H1 (cell line): ENCODE data around the gene SMPX. TPM values are rescaled to one million over a fixed set of nuclear protein-coding genes. Genes with fewer than 3 reads are reported as not detected.

Experiments used
- CTCF ChIA-PET: fragments of 300-600 bp; sonication (Branson Sonifier 250); formaldehyde crosslinking; loops from one replicate; lab custom pipeline; 2021; ENCODE audit not compliant: partially characterized antibody; lab: Charles Lee
- POLR2A ChIA-PET: fragments of 300-600 bp; sonication (Branson Sonifier 250); formaldehyde crosslinking; loops from one replicate; lab custom pipeline; 2021; ENCODE audit warnings: inconsistent platforms; ENCODE audit not compliant: partially characterized antibody; lab: Charles Lee
- DNase-seq, 2 experiments: peaks; one replicate each; pipeline versions ENCODE4 v3.0.0 to v3.0.0-alpha.2; 2010 to 2022; ENCODE audit warnings: low spot score in 2 of 2, low read depth in 1 of 2, mixed read lengths in 1 of 2
- FAIRE-seq: peaks from 2 replicates; lab custom pipeline; 2011; peaks lifted over from hg19 to GRCh38; lab: Jason Lieb, UNC
- H2AFZ ChIP-seq: 2 replicates; pipeline ENCODE4 v1.8.1; 2012; ENCODE audit warnings: low read length, inconsistent platforms
- H2AK5ac ChIP-seq: 2 replicates; pipeline ENCODE4 v1.6.1; 2013; ENCODE audit warnings: low read depth, low read length
- H2BK120ac ChIP-seq: replicated peaks from 2 replicates; pipeline ENCODE3; 2013; ENCODE audit warnings: low read depth, low read length, inconsistent platforms
- H2BK12ac ChIP-seq: 2 replicates; pipeline ENCODE4 v1.6.1; 2013; ENCODE audit warnings: low read depth, low read length
- H2BK15ac ChIP-seq: 2 replicates; pipeline ENCODE4 v1.6.1; 2013; ENCODE audit warnings: low read length
- H2BK20ac ChIP-seq: 2 replicates; pipeline ENCODE4 v1.6.1; 2013; ENCODE audit warnings: low read length
- H2BK5ac ChIP-seq: 2 replicates; pipeline ENCODE4 v1.6.1; 2013; ENCODE audit warnings: low read depth, low read length
- H3K14ac ChIP-seq: 2 replicates; pipeline ENCODE4 v1.6.1; 2013; ENCODE audit warnings: inconsistent platforms; ENCODE audit not compliant: insufficient read length
- H3K18ac ChIP-seq: 2 replicates; pipeline ENCODE4 v1.6.1; 2013; ENCODE audit warnings: low read length; ENCODE audit errors: extremely low read depth
- H3K23ac ChIP-seq: 2 replicates; pipeline ENCODE4 v1.6.1; 2013; ENCODE audit warnings: inconsistent platforms; ENCODE audit not compliant: insufficient read length
- H3K23me2 ChIP-seq: 2 replicates; pipeline ENCODE4 v1.6.1; 2013; ENCODE audit warnings: low read depth, low read length
- H3K27ac ChIP-seq: 2 replicates; pipeline ENCODE4 v1.6.1; 2011; ENCODE audit warnings: low read depth, low read length, inconsistent platforms
- H3K27me3 ChIP-seq, 4 experiments: replicated peaks in 1 of 4; 1 replicate in 1 of 4; 2 replicates in 3 of 4; pipeline versions ENCODE4 v1.6.1 to v1.8.1; 2011 to 2013; ENCODE audit warnings: low read length in 3 of 4, mild to moderate bottlenecking in 3 of 4, inconsistent platforms in 2 of 4, mixed read lengths in 2 of 4, moderate library complexity in 1 of 4; ENCODE audit not compliant: control insufficient read depth in 3 of 4, insufficient read depth in 3 of 4; ENCODE audit errors: extremely low read depth in 1 of 4
- H3K36me3 ChIP-seq, 4 experiments: 2 replicates each; pipeline versions ENCODE4 v1.6.1 to v1.8.1; 2011 to 2013; ENCODE audit warnings: mild to moderate bottlenecking in 4 of 4, low read length in 3 of 4, moderate library complexity in 2 of 4, control low read depth in 1 of 4, inconsistent platforms in 1 of 4; ENCODE audit not compliant: insufficient read depth in 4 of 4, control insufficient read depth in 2 of 4
- H3K4ac ChIP-seq: replicated peaks from 2 replicates; pipeline ENCODE3; 2013; ENCODE audit warnings: low read length, low read depth, mixed read lengths, inconsistent platforms; ENCODE audit not compliant: insufficient read length
- H3K4me1 ChIP-seq, 4 experiments: replicated peaks in 1 of 4; 1 replicate in 1 of 4; 2 replicates in 3 of 4; pipeline versions ENCODE4 v1.6.1 to v1.8.1; 2011 to 2013; ENCODE audit warnings: low read length in 3 of 4, inconsistent platforms in 2 of 4, mixed read lengths in 1 of 4; ENCODE audit not compliant: insufficient read depth in 4 of 4, control insufficient read depth in 3 of 4
- H3K4me2 ChIP-seq, 2 experiments: 2 replicates each; pipeline versions ENCODE4 v1.6.1 to v1.8.1; 2011 to 2013; ENCODE audit warnings: low read depth in 2 of 2, low read length in 2 of 2, control low read depth in 1 of 2, inconsistent platforms in 1 of 2, mild to moderate bottlenecking in 1 of 2; ENCODE audit not compliant: insufficient read depth in 1 of 2
- H3K4me3 ChIP-seq, 4 experiments: fragments of 200-600, 300-600 bp in 1 of 4; sonication (generic), shearing (Covaris generic), sonication (Bioruptor Twin) in 1 of 4; 2 replicates each; pipeline versions ENCODE4 v1.5.1 to v1.8.1; 2011 to 2016; ENCODE audit warnings: low read length in 4 of 4, low read depth in 3 of 4, control low read depth in 2 of 4, inconsistent platforms in 2 of 4, mild to moderate bottlenecking in 2 of 4, mixed read lengths in 1 of 4, moderate library complexity in 1 of 4; ENCODE audit not compliant: insufficient read depth in 2 of 4; ENCODE audit errors: extremely low read depth in 1 of 4
- H3K56ac ChIP-seq: replicated peaks from 2 replicates; pipeline ENCODE3; 2013; ENCODE audit warnings: low read depth, mild to moderate bottlenecking, mixed read lengths, low read length, inconsistent platforms; ENCODE audit not compliant: insufficient read length
- H3K79me1 ChIP-seq: 2 replicates; pipeline ENCODE4 v1.6.1; 2013; ENCODE audit warnings: low read depth, low read length, control low read depth
- H3K79me2 ChIP-seq, 2 experiments: 2 replicates each; pipeline versions ENCODE4 v1.6.1 to v1.8.1; 2012 to 2013; ENCODE audit warnings: low read length in 2 of 2, mild to moderate bottlenecking in 2 of 2, inconsistent platforms in 1 of 2; ENCODE audit not compliant: insufficient read depth in 2 of 2, control insufficient read depth in 1 of 2
- H3K9ac ChIP-seq, 4 experiments: replicated peaks in 1 of 4; 1 replicate in 1 of 4; 2 replicates in 3 of 4; pipeline versions ENCODE4 v1.6.1 to v1.8.1; 2011 to 2013; ENCODE audit warnings: low read depth in 3 of 4, low read length in 3 of 4, control low read depth in 2 of 4, mild to moderate bottlenecking in 2 of 4, moderate library complexity in 2 of 4, inconsistent platforms in 1 of 4; ENCODE audit errors: extremely low read depth in 1 of 4
- H3K9me3 ChIP-seq, 2 experiments: 2 replicates each; pipeline versions ENCODE4 v1.6.1 to v1.8.1; 2012 to 2013; ENCODE audit warnings: mild to moderate bottlenecking in 2 of 2, moderate library complexity in 2 of 2, control low read depth in 1 of 2, inconsistent platforms in 1 of 2, low read depth in 1 of 2, low read length in 1 of 2, mixed read lengths in 1 of 2; ENCODE audit not compliant: insufficient read depth in 2 of 2
- H4K20me1 ChIP-seq, 2 experiments: replicated peaks in 1 of 2; 2 replicates each; pipeline versions ENCODE3 to v1.8.1; 2011 to 2013; ENCODE audit warnings: inconsistent platforms in 2 of 2, low read length in 2 of 2, mild to moderate bottlenecking in 1 of 2; ENCODE audit not compliant: insufficient read depth in 2 of 2, control insufficient read depth in 1 of 2
- H4K5ac ChIP-seq: 2 replicates; pipeline ENCODE4 v1.6.1; 2013; ENCODE audit warnings: low read length, low read depth, mixed read lengths, inconsistent platforms; ENCODE audit not compliant: insufficient read length
- H4K8ac ChIP-seq: 2 replicates; pipeline ENCODE4 v1.8.0; 2013; ENCODE audit warnings: mild to moderate bottlenecking, moderate library complexity, low read length, inconsistent platforms; ENCODE audit not compliant: insufficient read depth; ENCODE audit errors: extremely low read depth
- H4K91ac ChIP-seq: replicated peaks from 2 replicates; pipeline ENCODE3; 2013; ENCODE audit warnings: low read length, mixed read lengths, inconsistent platforms; ENCODE audit not compliant: insufficient read length
- ASH2L ChIP-seq: fragments of 200-600, 300-600 bp; sonication (generic); IDR thresholded peaks from one replicate; pipeline ENCODE4 v1.7.1; 2017; ENCODE audit warnings: low read length
- CREB1 ChIP-seq: IDR thresholded peaks from 2 replicates; pipeline ENCODE4 v1.6.1; 2012; ENCODE audit warnings: inconsistent platforms
- CTBP2 ChIP-seq: IDR thresholded peaks from 2 replicates; pipeline ENCODE4 v1.7.0; 2011; ENCODE audit warnings: borderline replicate concordance, mild to moderate bottlenecking, moderate library complexity, mixed read lengths, low read length; ENCODE audit not compliant: insufficient read depth, insufficient read length
- CTCF ChIP-seq, 3 experiments: IDR thresholded peaks; 1 replicate in 2 of 3; 2 replicates in 1 of 3; pipeline versions ENCODE4 v1.5.1 to v1.6.1; 2011; ENCODE audit warnings: low read length in 3 of 3, mild to moderate bottlenecking in 3 of 3, inconsistent platforms in 2 of 3, low read depth in 1 of 3, moderate library complexity in 1 of 3; ENCODE audit not compliant: insufficient read depth in 1 of 3; ENCODE audit errors: control extremely low read depth in 1 of 3
- GTF2F1 ChIP-seq: IDR thresholded peaks from 2 replicates; pipeline ENCODE4 v1.6.1; 2012; ENCODE audit warnings: low read depth, low read length, improper control_type of control experiment, borderline replicate concordance
- JUND ChIP-seq: IDR thresholded peaks from 2 replicates; pipeline ENCODE4 v1.6.1; 2011; ENCODE audit warnings: mild to moderate bottlenecking, improper control_type of control experiment, low read length
- KDM1A ChIP-seq: fragments of 200-600, 300-600 bp; sonication (generic); IDR thresholded peaks from 2 replicates; pipeline ENCODE4 v1.7.1; 2016; ENCODE audit warnings: mild to moderate bottlenecking, low read length, borderline replicate concordance
- SP1 ChIP-seq: IDR thresholded peaks from 2 replicates; pipeline ENCODE4 v1.6.1; 2011; ENCODE audit warnings: low read depth, low read length
- WGBS, 2 experiments: shearing (Covaris generic) in 1 of 2; methylation state at CpG; one replicate each; pipeline versions ENCODE4 v1.1.6 to v1.1.7; 2013 to 2015; ENCODE audit warnings: low lambda C conversion rate in 2 of 2, mixed read lengths in 2 of 2, inconsistent platforms in 1 of 2, low coverage in 1 of 2, missing lambda C conversion rate in 1 of 2; ENCODE audit not compliant: insufficient replicate concordance in 2 of 2, insufficient coverage in 1 of 2, insufficient read length in 1 of 2; ENCODE audit errors: extremely low coverage in 1 of 2, missing lambda C conversion rate in 1 of 2; 5-methylcytosine and 5-hydroxymethylcytosine counted together
- polyA plus RNA-seq, 7 experiments: library from polyadenylated mRNA; depleted of rRNA in 3 of 7; stranded (reverse) in 5 of 7; unstranded in 2 of 7; fragments of >200 nt in 5 of 7; fragments of 200-250 nt in 2 of 7; gene quantifications; 1 replicate in 5 of 7; 2 replicates in 1 of 7; 4 replicates in 1 of 7; pipeline versions ENCODE4 v1.2.1 to v1.2.3, GENCODE V29; 2011 to 2013; ENCODE audit warnings: missing spikeins in 2 of 7, mixed read lengths in 2 of 7
- total RNA-seq: library from RNA; stranded (reverse); fragmentation: NEBNext Ultra II Directional; extraction: Animal tissue kit (Norgen Biotek cat#: 25700); gene quantifications from 2 replicates; pipeline ENCODE4 v1.2.1, GENCODE V29; 2021

The SMPX gene
- total and polyA plus RNA-seq, 2 of the 8 experiments (the other 6 are each of a cell fraction or from before 2014, with no cell fraction given) = not detected

DNA sequence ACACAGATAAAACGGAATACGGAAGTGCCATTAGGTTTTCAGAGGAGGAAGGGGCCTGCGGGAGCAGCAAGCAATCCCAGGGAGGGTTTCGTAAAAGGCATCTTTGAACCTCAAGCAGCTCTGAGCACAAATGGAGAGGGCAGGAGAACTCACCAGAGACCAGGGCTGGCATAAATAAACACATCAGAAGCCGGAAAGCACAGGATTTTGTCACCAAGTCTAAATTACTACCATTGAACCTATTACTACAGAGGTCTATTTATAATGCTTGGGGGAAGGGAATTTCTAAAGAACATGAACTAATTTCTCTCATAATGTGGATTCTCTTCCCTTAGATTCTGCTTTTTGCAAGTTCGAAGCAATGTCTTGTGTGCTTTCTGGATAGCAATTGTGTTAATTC lies 41.9 kb upstream of the SMPX start:
- H2BK20ac ChIP-seq = no peak overlapping the region
- no peak overlapping the region for H3K9ac ChIP-seq
- H3K9me3 ChIP-seq = no peaks in the 10 kb centered on the region
- no peaks in the 10 kb centered on the region for H4K20me1 ChIP-seq
- H4K5ac ChIP-seq = no peak overlapping the region
- no peaks in the 10 kb centered on the region for H3K4me1 ChIP-seq
- H3K27me3 ChIP-seq = no peaks in the 10 kb centered on the region
- TF ChIP-seq ASH2L (no peak), KDM1A (no peak), CTBP2 (no peak), JUND (no peak), CTCF (IDR thresholded peaks at IDR 0.05; ENCODE audit: control extremely low read depth in 1 of 3, insufficient read depth in 1 of 3, low read depth in 1 of 3, low read length in 3 of 3) (no peak), SP1 (no peak), CREB1 (no peak), GTF2F1 (no peak)
- ChIA-PET POLR2A (no interaction called here), CTCF (no interaction called here)
- no peak overlapping the region for H3K14ac ChIP-seq
- no peak overlapping the region for H3K4me3 ChIP-seq
- no peaks in the 10 kb centered on the region for H3K79me1 ChIP-seq
- no peak overlapping the region for H4K91ac ChIP-seq
- H2AK5ac ChIP-seq = no peak overlapping the region
- H2BK12ac ChIP-seq = no peak overlapping the region
- H3K56ac ChIP-seq = no peak overlapping the region
- 85% methylated on average over 6 of the region's 6 CpGs; no CpG with 5 or more reads in 1 of the 2 experiments for WGBS, 2 experiments
- no peak overlapping the region for H3K23ac ChIP-seq
- no peak overlapping the region for H3K4ac ChIP-seq
- no peak overlapping the region for H3K18ac ChIP-seq
- no peak for FAIRE-seq
- H2BK120ac ChIP-seq = no peak overlapping the region
- H3K4me2 ChIP-seq = no peak overlapping the region
- no peaks in the 10 kb centered on the region for H3K79me2 ChIP-seq
- no peak overlapping the region for H4K8ac ChIP-seq
- DNase-seq = no peak
- H2BK15ac ChIP-seq = no peak overlapping the region
- H3K36me3 ChIP-seq = no peaks in the 10 kb centered on the region
- H2AFZ ChIP-seq = no peak overlapping the region
- H2BK5ac ChIP-seq = no peak overlapping the region
- no peak overlapping the region for H3K27ac ChIP-seq
- H3K23me2 ChIP-seq = no peaks in the 10 kb centered on the region
